ENCODE data around the gene F11R.
"Not testable (repeated sequence)": the region's sequence is repeated elsewhere in the genome, so short reads cannot be mapped to it uniquely, and the experiment has no call there.

The F11R gene

DNA sequence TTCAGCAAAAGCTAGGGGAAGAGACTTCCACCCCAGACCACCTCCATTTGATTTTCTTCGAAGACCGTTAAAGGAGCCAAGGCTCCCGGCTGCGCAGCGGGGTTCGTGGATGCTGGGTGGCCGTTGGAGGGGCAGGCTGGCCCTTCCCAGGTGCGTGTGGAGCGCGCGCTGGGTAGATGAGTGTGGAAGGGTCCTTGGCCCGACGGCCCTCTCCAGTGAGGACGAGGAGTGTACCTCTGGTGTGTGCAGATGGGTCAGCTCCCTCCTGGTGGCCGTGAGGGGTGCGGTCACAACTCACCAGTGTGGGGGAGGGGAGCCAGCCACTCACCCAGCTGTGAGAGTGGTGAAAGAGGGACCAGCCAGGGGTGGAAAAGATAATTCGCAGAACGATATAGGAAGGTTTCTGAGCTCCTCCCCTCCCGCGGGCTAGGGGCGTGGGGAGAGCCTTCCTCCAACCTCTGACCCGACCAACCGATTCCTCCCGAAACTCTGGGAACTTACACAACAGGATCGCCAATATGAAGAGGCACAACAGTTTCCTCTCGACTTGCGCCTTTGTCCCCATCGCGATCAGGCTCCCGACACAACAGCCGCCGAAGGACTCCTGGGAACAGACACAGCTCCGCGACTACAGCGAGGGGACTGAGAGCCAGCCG lies at the start of gene F11R:
TSS of gene F11R (minus strand) at position 644 of the 656 bp plus-strand sequence. CDS start at position 565, 79 bp downstream.
- H3K4me1 ChIP-seq = peaks cover 39% of the 10 kb centered on the region
- H3K27me3 ChIP-seq = no peaks in the 10 kb centered on the region
- peaks cover 12% of the 10 kb centered on the region; the same call in 1 of the 2 replicates for H4K20me1 ChIP-seq
- H3K9me3 ChIP-seq = no peaks in the 10 kb centered on the region
- peak within 1 kb of the TSS; percentile 69 for H3K9ac ChIP-seq
- no peak for TF ChIP-seq Cebpa-rat (IDR thresholded peaks at IDR 0.05)
- peak within 1 kb of the TSS; percentile 81 for H3K4me2 ChIP-seq
- H3K4me3 ChIP-seq = peak within 1 kb of the TSS; percentile 76
- H3K36me3 ChIP-seq = no peaks in the 10 kb centered on the region
- H3K27ac ChIP-seq = peak within 1 kb of the TSS; percentile 70

DNA sequence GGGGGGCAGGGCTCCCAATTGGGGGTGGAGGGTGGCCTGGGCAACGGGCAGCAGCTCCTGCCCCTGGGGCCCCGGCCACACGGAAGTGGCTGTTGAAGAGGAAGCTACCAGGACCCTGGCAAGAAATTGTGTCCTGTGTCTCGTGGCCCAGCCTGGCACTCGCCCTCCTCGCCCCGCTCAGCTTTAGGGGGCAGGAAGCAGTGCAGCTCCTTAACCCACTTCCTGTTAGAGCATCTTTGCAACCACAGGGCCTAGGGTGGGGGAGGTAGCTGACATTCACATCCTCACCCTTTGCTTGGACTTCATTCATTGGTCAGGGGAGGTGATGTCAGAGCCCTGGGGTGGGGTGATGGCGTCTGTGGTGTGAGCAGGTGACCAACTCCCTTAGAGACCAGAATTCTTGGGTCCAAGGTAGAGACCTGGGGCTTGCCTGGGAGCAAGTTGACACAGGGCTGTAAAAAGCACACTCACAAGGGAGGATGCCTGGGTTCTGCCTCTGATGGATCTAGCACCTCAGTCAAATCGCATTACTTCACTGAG lies 48.8 kb upstream of the F11R start, which contains the start of gene ARHGAP30:
TSS of gene ARHGAP30 (minus strand) at position 161 of the 540 bp plus-strand sequence. CDS start 267 bp downstream, outside the sequence.
- H4K20me1 ChIP-seq = peaks cover 27% of the 10 kb centered on the region; the same call in 1 of the 2 replicates
- H3K9ac ChIP-seq = peak within 1 kb of the TSS; percentile 92
- peak within 1 kb of the TSS; percentile 96 for H3K27ac ChIP-seq
- no peaks in the 10 kb centered on the region for H3K27me3 ChIP-seq
- H3K36me3 ChIP-seq = peaks cover 14% of the 10 kb centered on the region
- H3K4me3 ChIP-seq = peak within 1 kb of the TSS; percentile 81
- TF ChIP-seq Cebpa-rat (IDR thresholded peaks at IDR 0.05) = no peak
- no peaks in the 10 kb centered on the region for H3K9me3 ChIP-seq
- H3K4me2 ChIP-seq = peak within 1 kb of the TSS; percentile 100
- H3K4me1 ChIP-seq = peaks cover 54% of the 10 kb centered on the region

- Histone ChIP-seq H3K9me3 (no peaks in the 10 kb centered on the region), H3K9ac (peak overlapping the region; percentile 92), H4K20me1 (peaks cover 31% of the 10 kb centered on the region; the same call in 1 of the 2 replicates), H3K4me3 (peak overlapping the region; percentile 81), H3K27me3 (no peaks in the 10 kb centered on the region), H3K36me3 (peaks cover 17% of the 10 kb centered on the region), H3K27ac (peak overlapping the region; percentile 96), H3K4me1 (peaks cover 59% of the 10 kb centered on the region), H3K4me2 (peak overlapping the region; percentile 100)
- TF ChIP-seq Cebpa-rat (IDR thresholded peaks at IDR 0.05) = no peak
Measured at GRCh38 chr1:161069241-161069640, 48.3 kb upstream of the F11R start.

DNA sequence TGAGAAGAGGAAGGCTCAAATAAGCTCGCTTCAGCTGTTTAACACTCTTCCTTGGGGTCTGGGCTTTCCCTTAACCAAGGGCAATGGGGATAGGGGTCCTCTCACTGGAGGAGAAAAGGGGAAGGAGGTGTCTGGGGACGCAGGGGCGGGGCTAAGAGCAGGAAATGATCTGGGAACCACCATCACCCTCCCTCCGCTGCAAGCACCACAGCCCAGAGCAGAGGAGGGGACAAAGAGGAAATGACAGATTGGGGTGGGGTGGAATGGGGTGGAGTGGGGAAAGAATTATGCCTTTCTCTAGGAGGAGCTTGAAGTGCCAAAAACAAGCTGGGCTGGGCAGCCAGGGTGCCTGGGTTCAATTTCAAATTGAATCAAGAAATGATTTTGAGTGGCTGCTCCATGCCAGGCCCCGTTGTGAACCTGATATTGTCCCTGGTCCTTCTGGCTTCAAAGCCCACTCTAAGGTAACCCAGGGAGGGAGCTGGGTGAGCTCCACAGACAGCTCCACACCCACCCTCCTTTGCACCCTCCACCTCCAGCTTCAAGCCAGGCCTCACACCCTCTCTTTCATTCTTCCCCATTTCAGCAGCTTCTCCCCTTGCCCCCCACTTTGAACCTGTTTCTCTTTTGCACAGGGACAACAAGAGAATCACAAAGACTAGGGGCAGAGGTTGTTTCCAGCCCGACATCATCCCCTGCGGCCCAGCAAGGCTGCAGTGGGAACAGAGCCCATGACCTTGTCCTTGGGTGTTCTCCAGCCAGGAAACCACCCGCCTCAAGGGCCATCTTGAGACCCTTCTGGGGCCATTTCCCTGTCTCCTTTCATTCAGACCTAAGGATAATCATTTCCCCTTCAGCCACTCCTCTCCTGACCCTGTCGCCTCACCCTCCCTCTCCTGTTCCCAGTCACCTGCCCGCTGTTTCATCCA lies 47.6 kb upstream of the F11R start:
- Histone ChIP-seq H3K9ac (peak overlapping the region; percentile 92), H3K4me3 (peak overlapping the region; percentile 81), H3K36me3 (peaks cover 24% of the 10 kb centered on the region), H3K9me3 (no peaks in the 10 kb centered on the region), H3K4me1 (peaks cover 61% of the 10 kb centered on the region), H3K27ac (peak overlapping the region; percentile 96), H4K20me1 (peaks cover 38% of the 10 kb centered on the region), H3K4me2 (peak overlapping the region; percentile 100), H3K27me3 (no peaks in the 10 kb centered on the region)
- TF ChIP-seq Cebpa-rat (IDR thresholded peaks at IDR 0.05) = no peak

- Histone ChIP-seq H4K20me1 (peaks cover 56% of the 10 kb centered on the region), H3K36me3 (peaks cover 39% of the 10 kb centered on the region), H3K4me1 (peaks cover 56% of the 10 kb centered on the region), H3K27ac (no peak overlapping the region), H3K9ac (no peak overlapping the region), H3K27me3 (no peaks in the 10 kb centered on the region), H3K4me2 (peak overlapping the region; percentile 100), H3K4me3 (no peak overlapping the region), H3K9me3 (no peaks in the 10 kb centered on the region)
- TF ChIP-seq Cebpa-rat (IDR thresholded peaks at IDR 0.05) = no peak
Measured at GRCh38 chr1:161066694-161067093, 45.7 kb upstream of the F11R start.

- Histone ChIP-seq H4K20me1 (peaks cover 67% of the 10 kb centered on the region), H3K4me1 (peaks cover 46% of the 10 kb centered on the region), H3K36me3 (peaks cover 49% of the 10 kb centered on the region)
- not testable (repeated sequence) for H3K27ac ChIP-seq, H3K9me3 ChIP-seq, H3K4me2 ChIP-seq, H3K9ac ChIP-seq, H3K4me3 ChIP-seq, H3K27me3 ChIP-seq
Measured at GRCh38 chr1:161065681-161066080, 44.7 kb upstream of the F11R start.

DNA sequence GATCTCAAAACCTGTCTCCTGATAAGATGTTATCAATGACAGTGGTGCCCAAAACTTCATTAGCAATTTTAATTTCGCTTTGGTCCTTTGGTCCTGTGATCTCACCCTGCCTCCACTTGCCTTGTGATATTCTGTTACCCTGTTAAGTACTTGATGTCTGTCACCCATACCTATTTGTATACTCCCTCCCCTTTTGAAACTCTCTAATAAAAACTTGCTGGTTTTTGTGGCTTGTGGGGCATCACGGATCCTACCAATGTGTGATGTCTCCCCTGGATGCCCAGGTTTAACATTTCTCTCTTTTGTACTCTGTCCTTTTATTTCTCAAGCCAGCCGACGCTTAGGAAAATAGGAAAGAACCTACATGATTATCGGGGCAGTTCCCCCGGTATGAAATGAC lies 43.0 kb upstream of the F11R start:
- Histone ChIP-seq H3K36me3 (peaks cover 64% of the 10 kb centered on the region), H3K4me1 (peaks cover 37% of the 10 kb centered on the region), H4K20me1 (peaks cover 82% of the 10 kb centered on the region), H3K9ac (0 out of 2 replicates have a peak overlapping the region, but pooled peaks have one; percentile 31)
- H3K4me3 ChIP-seq, H3K9me3 ChIP-seq, H3K27ac ChIP-seq, H3K4me2 ChIP-seq, H3K27me3 ChIP-seq: not testable (repeated sequence)

DNA sequence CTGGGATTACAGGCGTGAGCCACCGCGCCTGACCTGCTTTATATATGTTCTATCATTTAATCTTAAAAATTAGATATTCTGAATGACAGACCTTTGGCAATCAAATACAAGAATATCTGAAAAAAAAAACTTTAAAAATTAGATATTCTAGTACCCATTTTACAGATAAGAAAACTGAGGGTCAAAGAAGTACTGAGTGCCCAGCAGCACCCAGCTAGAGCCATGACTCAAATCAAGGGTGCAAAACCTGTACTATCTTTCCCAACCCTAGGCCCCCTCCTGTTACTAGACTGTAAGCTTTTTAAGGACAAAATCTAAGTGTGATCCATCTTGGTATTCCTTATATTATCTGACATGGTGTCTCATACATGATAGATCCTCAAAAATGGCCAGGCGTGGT lies 40.5 kb upstream of the F11R start:
- H3K9me3 ChIP-seq = no peaks in the 10 kb centered on the region
- H3K9ac ChIP-seq = no peak overlapping the region
- no peaks in the 10 kb centered on the region for H3K27me3 ChIP-seq
- peaks cover 18% of the 10 kb centered on the region; the same call in 1 of the 2 replicates for H3K4me1 ChIP-seq
- no peak overlapping the region for H3K27ac ChIP-seq
- no peak overlapping the region for H3K4me2 ChIP-seq
- TF ChIP-seq Cebpa-rat (IDR thresholded peaks at IDR 0.05) = no peak
- peaks cover 88% of the 10 kb centered on the region for H4K20me1 ChIP-seq
- peaks cover 80% of the 10 kb centered on the region for H3K36me3 ChIP-seq
- no peak overlapping the region for H3K4me3 ChIP-seq

DNA sequence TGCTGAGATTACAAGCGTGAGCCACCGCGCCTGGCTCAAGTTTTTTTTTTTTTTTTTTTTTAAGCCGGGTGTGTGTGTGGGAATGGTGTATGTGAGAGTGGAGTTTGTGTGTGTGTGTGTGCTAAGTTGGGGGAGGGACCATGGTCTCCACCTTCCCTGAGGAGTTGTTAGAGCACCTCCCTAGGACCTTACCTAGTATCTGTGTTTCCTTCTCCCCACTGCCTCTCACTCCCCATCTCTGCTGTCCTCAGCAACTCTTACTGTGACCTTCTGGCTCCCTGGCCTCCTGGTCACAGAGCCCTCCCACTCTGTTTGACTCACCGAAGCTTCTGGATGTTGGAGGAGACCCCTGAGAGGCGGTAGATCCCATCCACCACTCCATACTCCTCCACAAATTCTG lies 38.3 kb upstream of the F11R start:
- Histone ChIP-seq H4K20me1 (peaks cover 76% of the 10 kb centered on the region), H3K4me2 (no peak overlapping the region), H3K27ac (no peak overlapping the region), H3K9ac (no peak overlapping the region), H3K27me3 (no peaks in the 10 kb centered on the region), H3K36me3 (peaks cover 90% of the 10 kb centered on the region), H3K4me1 (peaks cover 2% of the 10 kb centered on the region; the same call in 1 of the 2 replicates), H3K9me3 (no peaks in the 10 kb centered on the region), H3K4me3 (no peak overlapping the region)
- TF ChIP-seq Cebpa-rat (IDR thresholded peaks at IDR 0.05) = no peak

Data from BLaER1 (cell line).